GM19455 (cell line): ENCODE results near the gene CHST11.

Experiments used
- ATAC-seq: cut with Tn5 transposase; IDR thresholded peaks from one replicate; pipeline ENCODE4 v1.9.1; 2021; ENCODE audit not compliant: unreplicated experiment

Gene CHST11

DNA sequence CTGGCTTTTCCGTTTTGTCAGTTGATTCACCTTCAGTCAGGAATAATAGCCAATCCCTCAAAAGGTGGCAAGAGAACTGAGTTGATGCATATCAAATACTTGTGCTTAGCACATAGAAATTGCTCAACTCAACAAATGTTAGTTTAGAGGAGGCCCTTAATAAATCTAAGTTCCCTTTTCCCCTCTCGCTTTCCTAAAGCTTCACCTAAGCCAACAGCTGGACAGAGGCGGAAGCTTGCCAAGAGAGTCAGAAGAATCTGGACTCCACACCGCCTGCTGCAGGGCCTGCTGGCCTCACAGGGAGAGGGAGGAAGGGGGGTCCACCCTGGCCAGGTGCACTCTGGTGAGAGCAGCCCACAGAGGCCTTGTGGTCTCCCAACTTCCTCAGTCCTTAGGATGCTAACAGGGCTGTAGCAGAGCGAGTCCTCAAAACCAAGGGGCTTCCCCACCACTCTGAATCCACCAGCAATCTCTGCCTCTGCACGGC is 213.1 kb downstream of the CHST11 start:
- no peak for ATAC-seq

DNA sequence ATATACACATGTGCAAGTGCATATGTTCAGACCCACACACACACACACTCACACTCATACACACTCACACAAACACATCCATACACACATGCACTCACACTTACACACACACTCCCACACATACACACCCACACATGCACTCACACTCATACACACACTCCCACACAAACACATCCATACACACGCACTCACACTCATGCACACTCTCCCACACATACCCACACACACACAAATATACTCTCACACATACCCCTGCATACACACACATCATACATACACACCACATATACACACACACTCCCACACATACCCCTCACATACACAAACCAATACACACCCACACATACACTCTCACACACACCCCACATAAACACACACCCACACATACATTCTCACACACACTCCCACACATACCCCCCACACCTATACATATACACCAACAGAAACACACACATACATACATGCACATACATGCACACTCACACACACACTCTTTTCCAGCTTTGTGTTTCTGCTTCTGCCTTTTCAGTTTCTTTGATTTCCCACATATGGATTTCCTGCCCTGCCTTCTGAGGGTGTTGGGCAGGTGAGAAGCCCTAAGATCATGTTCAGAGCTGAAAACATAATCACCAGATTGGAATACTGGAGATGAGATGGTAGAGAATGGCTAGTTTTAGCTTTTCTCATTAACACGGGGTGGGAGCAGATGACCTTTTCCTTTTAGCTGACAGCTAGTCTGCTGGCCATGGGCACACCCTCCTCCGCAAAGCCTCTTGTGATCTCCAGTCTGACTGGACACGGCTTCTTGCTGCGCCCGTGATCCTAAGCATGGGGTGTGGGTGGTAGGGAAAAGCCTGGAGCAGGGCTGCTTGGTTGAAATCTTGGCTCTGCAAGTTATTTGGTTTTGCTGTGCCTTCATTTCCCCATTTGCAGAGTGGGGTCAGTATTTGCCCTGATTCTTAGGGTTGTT is 214.0 kb downstream of the CHST11 start:
- no peak for ATAC-seq

DNA sequence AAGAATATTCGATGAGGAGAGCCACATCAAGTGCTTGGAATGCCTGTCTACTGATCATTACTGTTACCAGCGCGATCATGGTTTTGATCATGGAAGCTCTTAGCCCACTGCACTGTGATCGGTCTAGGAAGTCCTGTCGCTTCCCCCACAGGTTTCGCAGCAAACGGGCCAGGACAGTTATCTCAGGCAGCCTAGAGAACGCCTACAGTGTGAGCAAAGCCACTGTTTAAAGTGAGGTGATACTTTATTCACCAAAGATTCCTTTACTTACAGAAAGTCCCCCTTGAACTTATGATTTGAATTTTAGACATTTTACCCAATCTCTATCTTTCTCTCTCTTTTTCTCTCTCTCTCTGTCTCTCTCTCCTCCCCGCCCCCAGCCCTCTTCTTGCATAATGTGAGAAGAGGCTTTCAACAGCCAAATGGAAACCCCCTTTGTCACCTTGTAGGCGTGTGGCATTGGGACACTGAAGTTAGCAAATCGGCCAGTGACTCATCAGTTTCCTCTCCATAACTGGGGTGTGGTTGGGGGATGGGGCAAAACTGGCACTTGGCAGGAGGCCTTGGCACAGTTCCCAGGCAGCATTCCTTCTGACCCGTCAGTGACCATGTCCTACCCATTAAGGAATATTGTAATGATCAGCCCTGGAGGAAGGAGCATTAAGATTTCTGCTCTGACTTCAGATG is 214.8 kb downstream of the CHST11 start:
- peak; percentile 75 for ATAC-seq

DNA sequence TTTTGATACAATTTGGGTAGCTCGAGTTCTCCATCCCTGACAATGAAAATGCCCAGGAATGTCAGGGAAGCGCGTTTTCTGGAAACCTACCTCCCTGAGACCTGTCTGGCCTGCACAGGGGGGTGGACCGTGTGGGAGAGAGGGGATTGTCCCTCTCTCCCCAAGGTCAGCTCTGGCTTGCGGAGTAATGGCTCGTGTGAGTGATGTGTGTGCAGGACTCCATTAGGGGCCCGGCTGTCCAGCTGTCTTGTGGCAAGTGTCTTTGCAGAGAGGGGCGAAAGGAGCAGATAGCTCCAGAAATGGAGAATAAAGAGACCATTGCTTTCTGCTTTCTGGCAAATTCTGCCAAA is 215.3 kb downstream of the CHST11 start:
- no peak for ATAC-seq

DNA sequence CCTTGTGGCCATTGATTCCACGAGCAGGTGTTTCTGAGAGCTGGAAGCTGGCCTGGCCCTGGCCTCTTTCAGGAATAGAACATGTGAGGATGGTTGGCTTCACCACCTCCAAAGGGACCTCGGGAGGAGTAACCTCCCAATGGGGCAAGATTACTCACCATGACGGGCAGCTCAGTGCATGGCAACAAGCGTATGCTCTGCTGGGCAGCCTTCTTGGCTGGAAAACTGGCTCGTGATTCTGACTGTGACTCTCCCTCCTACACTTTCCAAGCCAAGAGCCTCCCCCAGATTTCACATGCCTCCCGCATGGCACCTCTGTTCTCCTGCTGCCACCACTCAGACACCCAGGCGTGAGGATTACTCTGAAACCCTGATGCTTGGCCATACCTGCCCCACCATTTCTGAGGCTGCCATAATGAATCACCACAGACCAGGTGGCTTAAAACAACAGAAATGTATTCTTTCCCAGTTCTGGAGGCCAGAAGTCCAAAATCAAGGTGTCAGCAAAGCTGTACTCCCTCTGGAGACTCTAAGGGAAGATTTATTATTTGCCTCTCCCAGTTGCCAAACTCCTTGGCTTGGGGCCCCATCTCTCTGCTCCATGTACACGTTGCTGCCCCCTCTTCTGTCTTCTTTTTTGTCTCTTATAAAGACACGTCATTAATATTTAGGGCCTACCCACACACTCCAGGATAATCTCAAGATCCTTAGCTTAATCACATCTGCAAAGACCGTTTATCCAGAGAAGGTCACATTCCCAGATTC is 215.9 kb downstream of the CHST11 start:
- ATAC-seq = no peak

DNA sequence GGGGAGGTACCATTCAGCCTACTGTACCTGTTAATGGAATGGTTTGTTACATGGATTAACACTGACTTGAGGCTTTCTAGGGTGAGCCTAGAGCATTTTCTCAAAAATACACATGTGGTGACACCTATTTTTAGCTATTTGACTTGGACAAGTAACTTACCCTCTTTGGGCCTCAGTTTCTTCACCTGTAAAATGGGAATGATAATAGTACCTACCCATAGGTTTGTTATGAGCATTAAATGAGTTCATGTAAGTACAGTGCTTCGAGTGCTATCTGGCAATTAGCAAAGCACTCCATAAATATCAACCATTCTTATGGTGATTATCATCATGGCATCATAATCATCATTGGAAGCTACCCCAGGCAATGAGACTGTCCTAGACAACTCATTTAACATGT is 216.5 kb downstream of the CHST11 start:
- ATAC-seq = no peak

DNA sequence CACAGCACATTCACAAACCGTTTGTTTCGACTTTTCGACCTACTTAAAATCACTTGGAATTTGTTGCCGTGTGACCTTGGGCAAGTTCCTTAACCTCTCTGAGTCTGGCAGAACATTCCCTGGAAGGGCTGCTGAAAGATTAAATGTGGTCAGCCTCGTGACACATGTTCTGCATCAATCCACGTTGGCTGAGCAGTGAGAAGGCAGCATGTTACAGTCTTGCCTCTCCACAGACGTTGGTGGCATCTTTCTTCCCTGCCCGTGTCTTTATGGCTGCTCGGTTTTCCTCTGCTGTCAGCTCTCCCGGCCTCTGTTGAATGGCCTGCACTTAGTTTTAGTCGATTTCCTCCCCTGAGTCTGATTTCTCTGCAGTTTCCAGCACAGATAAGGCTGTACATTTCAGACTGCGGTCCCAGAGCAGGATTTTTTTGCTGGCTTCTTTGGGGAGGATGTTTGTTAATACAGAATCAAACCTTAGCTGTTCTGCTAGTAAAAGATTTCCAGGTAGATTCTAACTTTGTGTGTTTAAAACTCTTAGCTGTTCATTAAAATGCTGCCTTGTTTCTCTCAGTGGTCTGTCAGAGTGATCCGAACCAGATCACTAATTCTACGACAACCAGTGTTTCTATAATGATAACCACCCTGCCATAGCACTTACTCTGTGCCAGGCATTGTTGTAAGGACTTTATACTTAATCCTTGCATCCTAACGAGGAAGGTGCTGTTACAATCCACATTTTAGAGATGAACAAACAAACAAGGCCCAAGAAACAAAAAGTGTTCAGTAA is 217.1 kb downstream of the CHST11 start:
- ATAC-seq = no peak

DNA sequence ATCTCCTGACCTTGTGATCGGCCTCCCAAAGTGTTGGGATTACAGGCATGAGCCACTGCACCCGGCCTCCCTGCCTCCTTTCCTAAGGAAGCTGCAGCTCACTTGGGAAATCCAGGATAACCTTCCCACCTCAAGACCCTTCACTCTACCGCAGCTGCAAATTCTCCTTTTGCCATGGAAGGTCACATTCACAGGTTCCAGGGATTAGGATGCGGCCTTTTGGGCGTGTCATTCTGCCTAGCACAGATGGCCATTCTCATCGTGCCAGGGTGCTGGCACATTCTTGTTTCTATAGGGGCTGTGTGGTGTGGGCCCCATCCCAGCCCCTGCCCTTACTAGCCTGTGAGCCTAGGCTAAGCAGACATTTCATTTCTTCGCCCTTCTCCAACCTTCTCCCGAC is 219.9 kb downstream of the CHST11 start:
- no peak for ATAC-seq

DNA sequence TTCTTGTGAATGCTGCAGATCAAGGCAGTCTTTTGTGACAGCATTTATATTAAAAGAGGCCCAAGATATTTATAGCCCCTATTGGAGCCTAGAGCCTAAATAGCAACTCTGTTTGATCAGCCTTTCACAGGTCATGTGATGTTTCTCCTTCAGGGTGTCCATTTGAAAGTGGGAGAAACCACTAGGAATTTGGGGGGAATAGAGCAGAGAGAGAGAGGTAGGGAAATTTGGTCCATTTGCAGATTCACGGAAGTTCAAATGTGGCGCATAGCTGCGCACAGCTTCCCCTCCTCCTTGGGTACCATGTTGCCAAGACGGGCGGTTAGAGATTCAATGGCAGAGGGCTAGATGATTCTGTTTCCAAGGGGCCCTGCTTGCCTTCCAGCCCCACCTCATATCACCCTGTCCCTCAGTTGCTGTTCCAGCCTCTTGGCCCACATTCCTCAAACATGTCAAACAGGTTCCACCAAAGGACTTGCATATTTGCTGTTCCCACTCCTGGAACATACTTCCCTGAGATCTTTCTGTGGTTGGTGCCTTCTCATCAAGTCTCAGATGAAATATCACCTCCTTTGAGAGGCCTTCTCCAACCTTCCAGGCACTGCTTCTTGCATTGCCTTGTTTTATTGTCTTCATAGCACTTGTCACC is 220.8 kb downstream of the CHST11 start:
- ATAC-seq = no peak

DNA sequence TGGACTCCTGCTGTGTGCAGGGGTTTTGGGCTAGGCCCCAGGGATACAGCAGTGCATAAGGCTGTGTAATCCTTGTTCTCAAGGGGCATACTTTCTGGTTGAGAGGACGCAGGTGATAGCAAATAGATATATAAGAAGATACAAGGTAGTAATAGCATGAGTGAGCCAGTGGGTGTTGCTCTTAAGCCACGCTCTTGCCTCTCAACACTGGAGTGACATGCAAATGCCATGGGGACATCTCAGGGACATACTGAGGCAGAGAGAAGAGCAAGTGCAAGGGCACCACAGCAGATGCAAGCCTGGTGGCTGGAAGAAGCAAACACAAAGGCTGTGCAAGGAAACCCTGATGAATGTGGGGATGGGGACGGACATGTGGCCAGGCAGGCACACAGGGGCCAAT is 223.3 kb downstream of the CHST11 start:
- no peak for ATAC-seq

DNA sequence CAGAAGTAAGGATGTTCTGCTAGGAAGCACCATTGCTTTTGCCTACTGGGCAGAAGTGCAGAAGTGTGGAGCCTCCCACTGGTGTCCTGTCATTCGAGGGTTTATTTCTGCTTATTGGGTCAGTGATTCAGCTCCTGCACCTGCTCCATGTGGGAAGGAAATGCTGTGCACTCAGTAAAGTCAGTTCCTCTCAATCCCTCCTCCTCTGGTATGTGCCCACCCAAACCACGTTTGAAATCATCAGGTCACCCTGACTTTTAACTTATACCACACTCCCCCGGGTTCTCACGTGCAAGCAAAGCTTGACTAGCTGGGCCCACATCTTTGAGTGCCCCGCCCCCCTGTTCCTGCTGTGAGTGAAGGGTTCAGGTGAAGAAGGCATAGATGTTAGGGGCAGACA is 223.7 kb downstream of the CHST11 start:
- no peak for ATAC-seq

DNA sequence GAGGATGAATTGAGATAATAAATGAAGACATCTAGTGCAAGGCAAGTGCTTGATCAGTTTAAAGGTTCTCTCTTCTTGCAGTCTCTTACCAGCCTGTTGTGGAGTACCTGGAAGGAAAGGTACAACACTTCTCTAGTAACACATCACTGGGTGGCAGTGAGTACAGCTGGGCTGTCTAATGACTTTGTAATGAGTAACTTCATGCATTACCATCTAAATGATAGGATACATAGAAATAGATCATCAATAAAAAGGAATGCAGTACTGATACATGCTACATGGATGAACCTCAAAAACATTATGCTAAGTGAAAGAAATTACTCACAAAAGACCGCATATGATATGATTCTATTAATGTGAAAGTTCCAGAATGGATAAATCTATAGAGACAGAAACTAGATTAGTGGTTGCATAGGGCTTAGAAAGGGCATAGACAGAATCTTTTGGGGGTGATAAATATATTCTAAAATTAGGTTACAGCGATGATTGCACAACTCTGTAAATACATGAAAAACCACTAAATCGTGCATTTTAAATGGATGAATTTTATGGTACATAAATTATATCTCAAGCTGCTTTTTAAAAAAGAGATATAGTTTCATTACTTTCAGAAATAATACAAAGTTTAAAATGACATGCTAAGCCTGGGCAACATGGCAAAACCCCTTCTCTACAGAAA is 224.4 kb downstream of the CHST11 start:
- no peak for ATAC-seq

DNA sequence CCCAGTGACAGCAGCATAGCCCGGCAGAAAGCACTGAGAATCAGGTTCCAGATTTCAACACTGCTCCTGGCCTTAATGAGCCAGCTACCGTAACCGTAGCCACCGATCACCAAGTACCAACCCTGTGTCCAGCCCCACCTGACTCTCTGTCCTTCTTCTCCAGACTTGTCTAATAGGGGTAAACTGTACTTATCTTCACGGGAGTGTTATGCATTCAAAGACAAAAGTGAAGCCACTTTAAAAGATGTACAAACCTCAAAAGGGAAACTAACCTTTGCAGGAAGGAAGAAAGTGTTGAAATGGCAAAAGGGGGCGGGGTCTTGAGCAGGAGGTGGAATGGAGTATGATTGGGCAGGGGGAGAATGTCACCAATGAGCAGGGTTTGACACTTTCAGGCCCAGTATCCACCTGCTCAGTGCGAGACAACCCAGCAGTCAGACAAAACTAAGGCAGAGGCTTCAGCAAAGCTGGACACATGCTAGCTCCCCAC is 226.1 kb downstream of the CHST11 start:
- no peak for ATAC-seq

DNA sequence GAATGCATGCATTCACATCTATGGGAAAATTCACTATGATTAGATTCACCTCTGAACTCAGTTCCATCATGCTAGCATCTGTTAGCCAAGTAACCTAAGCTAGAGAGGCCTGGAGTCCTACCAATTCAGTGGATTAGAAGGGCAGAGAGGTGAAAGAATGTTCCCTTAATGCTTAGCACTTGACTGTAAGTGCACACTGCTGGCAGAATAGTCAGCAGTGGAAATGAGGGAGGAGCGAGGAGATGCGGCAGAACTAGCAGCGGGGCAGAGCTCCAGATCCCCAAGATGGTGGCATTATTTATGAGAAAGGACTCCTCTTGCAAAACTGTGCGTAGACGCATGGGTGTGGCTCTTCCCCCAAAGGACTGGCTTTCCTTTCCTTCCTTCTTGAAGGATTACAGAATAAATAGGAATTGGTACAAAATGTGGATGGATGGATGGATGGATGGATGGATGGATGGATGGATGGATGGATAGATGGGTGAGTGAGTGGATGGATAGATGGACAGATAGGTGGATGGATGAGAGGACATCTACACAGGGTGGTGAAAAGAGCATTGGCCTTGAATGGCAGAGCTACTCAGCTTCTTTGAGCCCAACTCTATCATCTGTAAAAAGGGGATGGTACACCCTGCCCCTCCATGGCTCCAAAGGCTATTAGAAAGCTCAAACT is 227.2 kb downstream of the CHST11 start:
- ATAC-seq = no peak

DNA sequence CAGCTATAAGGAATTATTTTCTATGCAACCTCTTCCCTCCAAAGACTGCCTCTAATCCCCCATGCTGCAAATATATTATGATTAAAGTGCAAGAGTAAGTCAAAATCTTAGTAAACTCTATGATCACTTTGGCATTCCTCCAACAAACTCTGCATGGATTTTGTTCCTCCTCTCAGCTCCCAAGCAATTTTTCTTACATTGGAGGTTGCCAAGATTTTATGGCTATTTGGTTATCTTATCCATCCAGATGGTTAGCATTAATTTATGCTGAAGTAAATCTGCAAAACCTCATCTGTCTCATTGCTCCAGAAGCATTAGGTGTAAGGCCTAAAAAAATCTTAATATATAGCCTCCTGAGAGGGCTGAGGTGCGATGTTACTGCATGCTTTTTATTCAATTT is 228.1 kb downstream of the CHST11 start:
- no peak for ATAC-seq

DNA sequence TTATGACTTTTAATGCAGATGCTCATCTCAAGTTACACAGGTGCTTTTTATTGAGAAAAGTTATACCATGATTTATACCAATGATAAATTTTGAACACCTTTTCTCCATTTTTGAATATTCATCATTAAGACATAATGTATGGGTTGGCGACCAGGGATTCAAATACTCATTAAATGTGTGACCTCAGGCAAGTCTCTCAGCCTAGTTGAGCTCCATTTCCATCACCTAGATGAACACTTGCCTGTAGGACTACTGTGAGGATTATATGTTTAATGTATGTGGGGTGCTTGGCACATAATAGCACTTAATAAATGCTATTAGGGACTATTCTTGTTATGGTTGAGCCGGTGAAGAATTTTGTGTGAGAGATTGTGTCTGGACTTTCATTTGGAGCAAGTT is 228.6 kb downstream of the CHST11 start:
- ATAC-seq = no peak

DNA sequence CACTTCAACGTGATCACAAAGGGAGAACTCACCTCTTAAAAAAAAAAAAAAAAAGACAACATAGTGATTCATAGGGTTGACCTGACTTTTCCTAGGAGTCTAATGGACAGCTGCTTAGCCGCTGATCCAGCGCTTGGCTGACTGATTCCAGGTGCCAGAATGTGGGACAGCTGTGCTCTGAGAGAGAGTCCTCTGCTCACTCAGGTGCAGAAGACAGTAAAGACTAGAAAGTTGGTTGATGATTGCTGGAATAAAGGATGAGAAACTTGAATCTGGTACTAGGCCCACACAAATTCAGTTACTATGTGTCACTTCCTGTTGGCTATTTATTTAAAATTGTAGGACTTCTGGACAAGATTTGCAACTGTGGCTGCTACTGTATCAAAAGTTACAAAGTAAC is 229.4 kb downstream of the CHST11 start:
- ATAC-seq = no peak

DNA sequence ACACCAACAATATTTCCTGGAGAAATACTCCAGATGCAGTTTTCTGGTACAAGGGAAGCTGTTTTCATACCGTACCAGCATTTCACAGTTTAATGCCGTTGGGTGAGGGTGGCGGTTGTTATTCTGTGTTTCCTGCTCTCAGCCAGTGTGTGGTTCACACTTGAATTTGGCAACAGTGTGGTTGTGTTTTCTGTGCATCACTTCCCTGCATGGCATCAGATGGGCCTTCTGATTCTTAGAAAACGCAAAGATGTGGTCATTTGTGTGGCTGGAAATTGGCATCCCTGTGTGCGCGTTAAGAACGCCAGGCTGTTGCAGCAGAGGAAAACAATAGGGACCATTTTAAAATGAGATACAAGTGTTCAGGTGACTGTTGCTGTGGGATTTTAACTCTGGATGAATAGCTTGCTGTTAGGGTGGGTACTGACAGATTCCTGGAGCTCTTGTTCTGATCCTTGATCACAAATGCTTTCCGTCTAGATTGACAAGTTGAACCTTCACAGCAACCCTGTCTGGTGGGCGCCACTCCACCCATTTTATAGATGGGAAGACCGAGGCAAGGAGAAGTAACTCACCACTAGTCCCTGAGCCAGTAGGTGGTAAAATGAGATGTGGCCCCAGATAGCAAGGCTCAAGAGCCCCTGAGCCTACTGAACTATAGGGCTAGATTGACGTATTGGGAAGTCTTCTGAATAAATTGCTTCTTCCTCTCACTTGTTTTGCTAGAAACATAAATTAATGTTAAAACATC is 231.2 kb downstream of the CHST11 start:
- ATAC-seq = no peak
